Testis (tissue), 3 donors: ENCODE data around the gene SLCO4A1. TPM values are rescaled to one million over a fixed set of nuclear protein-coding genes. Genes with fewer than 3 reads are reported as not detected.
"Not testable (repeated sequence)": the region's sequence is repeated elsewhere in the genome, so short reads cannot be mapped to it uniquely, and the experiment has no call there.

Experiments used
- DNase-seq: peaks from one replicate; pipeline ENCODE4 v3.0.0-alpha.2; 2019
- H3K27ac ChIP-seq, 2 donors: fragments of 200-600 bp; sonication (generic); one replicate each; pipeline ENCODE4 v1.5.1; 2019
- H3K27me3 ChIP-seq: fragments of 200-600 bp; sonication (generic); one replicate; pipeline ENCODE4 v1.5.1; 2019
- H3K36me3 ChIP-seq: fragments of 200-600 bp; sonication (generic); one replicate; pipeline ENCODE4 v1.5.1; 2017; ENCODE audit warnings: low read depth; ENCODE audit errors: missing control alignments
- H3K4me1 ChIP-seq: fragments of 200-600 bp; sonication (generic); one replicate; pipeline ENCODE4 v1.5.1; 2019
- H3K4me3 ChIP-seq, 2 donors: fragments of 200-600 bp; sonication (generic); one replicate each; pipeline ENCODE4 v1.5.1; 2017 to 2019
- H3K9me3 ChIP-seq: fragments of 200-600 bp; sonication (generic); one replicate; pipeline ENCODE4 v1.5.1; 2017
- POLR2A ChIP-seq: fragments of 450-650 bp; IDR thresholded peaks from one replicate; pipeline ENCODE4 v1.6.1; 2017; ENCODE audit warnings: antibody characterized with exemption, mild to moderate bottlenecking, moderate library complexity
- WGBS, 2 donors: methylation state at CpG; one replicate each; pipeline ENCODE4 v1.1.5; 2018; 5-methylcytosine and 5-hydroxymethylcytosine counted together
- intact Hi-C: fragments of 100-400 bp; cut with DNase I; formaldehyde crosslinking; loops from one replicate; pipeline ENCODE4 v1.15.1; 2023; ENCODE audit warnings: low total_unique reads
- polyA plus RNA-seq: library from polyadenylated mRNA; stranded (reverse); fragments of 350-450 nt; fragmentation: Illumina TruSeq; extraction: RNeasy Lipid Tissue Mini Kit (QIAGEN cat#74804); gene quantifications from one replicate; pipeline ENCODE4 v1.2.3, GENCODE V29; 2014; ENCODE audit warnings: low read depth, low replicate concordance; ENCODE audit not compliant: insufficient read depth
- total RNA-seq, 2 donors: library from RNA; depleted of rRNA; stranded (reverse); fragments of >200 nt; gene quantifications; one replicate each; pipeline ENCODE4 v1.2.3, GENCODE V29; 2016
- TF ChIP-seq, protein P1 (sequence below), 3 experiments: fragments of 450-650 bp in 2 of 3; fragments of 200-600 bp in 1 of 3; sonication (generic) in 1 of 3; IDR thresholded peaks; one replicate each; pipeline ENCODE4 v1.5.1; 2016 to 2019; ENCODE audit warnings: antibody characterized with exemption in 3 of 3, mild to moderate bottlenecking in 2 of 3, moderate library complexity in 1 of 3

SLCO4A1 gene
- total and polyA plus RNA-seq, 3 donors from 2014 or later: 4.2 to 14.2 (median 9.8) TPM

DNA sequence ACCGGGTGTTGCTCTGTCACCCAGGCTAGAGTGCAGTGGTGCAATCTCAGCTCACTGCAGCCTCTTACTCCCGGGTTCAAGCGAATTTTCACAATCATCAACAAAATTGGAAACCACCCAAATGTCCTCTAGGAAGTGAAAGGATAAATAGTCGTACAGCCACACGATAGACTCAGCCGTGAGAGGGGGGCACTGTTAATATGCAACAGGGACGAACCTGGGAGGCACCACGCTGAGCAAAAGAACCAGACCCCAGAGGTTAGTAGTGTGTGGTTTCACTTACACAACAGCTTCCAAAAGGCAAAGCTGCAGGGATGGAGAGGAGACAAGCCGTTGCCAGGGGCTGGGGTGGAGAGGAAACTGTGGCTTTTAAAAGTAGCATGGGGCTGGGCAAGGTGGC lies 36.2 kb downstream of the SLCO4A1 start:
- Histone ChIP-seq H3K4me3 (no peak overlapping the region), H3K27me3 (no peaks in the 10 kb centered on the region), H3K36me3 (no peaks in the 10 kb centered on the region), H3K4me1 (no peaks in the 10 kb centered on the region), H3K27ac (no peak overlapping the region), H3K9me3 (no peaks in the 10 kb centered on the region)
- TF ChIP-seq, protein P1, sequence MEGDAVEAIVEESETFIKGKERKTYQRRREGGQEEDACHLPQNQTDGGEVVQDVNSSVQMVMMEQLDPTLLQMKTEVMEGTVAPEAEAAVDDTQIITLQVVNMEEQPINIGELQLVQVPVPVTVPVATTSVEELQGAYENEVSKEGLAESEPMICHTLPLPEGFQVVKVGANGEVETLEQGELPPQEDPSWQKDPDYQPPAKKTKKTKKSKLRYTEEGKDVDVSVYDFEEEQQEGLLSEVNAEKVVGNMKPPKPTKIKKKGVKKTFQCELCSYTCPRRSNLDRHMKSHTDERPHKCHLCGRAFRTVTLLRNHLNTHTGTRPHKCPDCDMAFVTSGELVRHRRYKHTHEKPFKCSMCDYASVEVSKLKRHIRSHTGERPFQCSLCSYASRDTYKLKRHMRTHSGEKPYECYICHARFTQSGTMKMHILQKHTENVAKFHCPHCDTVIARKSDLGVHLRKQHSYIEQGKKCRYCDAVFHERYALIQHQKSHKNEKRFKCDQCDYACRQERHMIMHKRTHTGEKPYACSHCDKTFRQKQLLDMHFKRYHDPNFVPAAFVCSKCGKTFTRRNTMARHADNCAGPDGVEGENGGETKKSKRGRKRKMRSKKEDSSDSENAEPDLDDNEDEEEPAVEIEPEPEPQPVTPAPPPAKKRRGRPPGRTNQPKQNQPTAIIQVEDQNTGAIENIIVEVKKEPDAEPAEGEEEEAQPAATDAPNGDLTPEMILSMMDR (IDR thresholded peaks at IDR 0.05): no peak
- no peak for TF ChIP-seq POLR2A
- no peak for DNase-seq
- WGBS, 2 donors: 69 to 72% methylated on average over 9 of the region's 9 CpGs
- intact Hi-C loops: no loop called here

DNA sequence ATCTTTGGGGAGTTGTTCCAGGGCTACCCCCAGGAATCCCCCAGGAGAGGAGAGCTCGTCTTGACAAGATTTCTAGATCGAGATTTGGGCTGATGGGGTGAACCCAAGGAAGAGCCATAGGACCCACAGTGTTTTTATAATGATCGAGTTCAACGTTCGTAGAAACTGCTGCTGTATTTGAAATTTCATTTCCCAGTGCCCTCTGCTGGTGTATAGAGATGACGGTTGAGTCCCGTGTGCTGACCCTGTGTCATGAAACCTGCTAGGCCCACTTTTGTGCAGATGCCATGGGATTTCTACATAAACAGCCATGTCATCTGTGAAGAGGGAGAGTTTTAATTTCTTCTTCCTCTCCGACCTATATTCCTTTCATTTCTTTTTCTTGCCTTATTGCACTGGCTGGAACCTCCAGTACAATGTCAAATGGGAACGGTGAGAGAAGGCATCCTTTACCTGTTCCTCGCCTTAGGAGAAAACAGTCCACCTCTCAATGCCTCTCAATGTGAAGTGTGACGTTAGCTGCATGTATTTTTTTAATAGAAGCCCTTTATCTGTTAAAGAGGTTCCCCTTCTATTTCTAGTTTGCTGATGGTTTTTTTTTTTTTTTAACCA lies 37.8 kb downstream of the SLCO4A1 start:
- no peak for DNase-seq
- 94 to 96% methylated on average over 11 of the region's 11 CpGs for WGBS, 2 donors
- no peaks in the 10 kb centered on the region for H3K36me3 ChIP-seq
- H3K9me3 ChIP-seq: no peaks in the 10 kb centered on the region
- H3K27me3 ChIP-seq: no peaks in the 10 kb centered on the region
- intact Hi-C loops: no loop called here
- H3K4me3 ChIP-seq: no peak overlapping the region
- H3K27ac ChIP-seq: no peak overlapping the region
- H3K4me1 ChIP-seq: no peaks in the 10 kb centered on the region
- no peak for TF ChIP-seq POLR2A
- TF ChIP-seq, protein P1 (IDR thresholded peaks at IDR 0.05): no peak

DNA sequence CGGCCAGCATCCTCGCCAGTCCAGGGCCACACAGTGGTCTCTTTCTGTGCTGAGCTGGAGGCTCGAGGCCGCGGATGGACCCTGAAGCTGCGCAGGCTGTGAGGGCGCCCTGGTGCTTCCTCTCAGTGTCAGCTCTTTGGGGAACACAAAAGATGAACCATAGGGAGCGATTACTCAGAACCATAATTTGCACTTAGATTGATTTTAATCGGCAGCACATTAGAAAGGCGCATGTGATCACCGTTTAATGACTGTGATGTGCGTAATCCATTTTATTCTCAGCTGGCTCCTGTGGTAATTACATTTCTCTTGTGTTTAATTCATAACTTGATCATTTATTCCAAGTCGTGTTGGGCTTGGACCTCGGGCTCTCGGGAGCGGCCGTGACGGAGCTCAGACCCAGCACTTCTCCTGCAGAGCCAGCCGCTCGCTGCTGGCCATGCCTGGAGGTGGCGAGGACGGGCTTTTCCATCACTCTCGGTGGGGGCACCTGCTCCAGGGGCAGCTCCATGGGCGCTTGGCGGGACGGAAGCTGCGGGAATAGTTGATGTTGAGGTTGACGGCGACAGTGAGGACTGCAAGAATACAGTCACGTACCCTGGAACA lies 40.7 kb downstream of the SLCO4A1 start:
- Histone ChIP-seq H3K4me1 (no peaks in the 10 kb centered on the region), H3K27me3 (no peaks in the 10 kb centered on the region), H3K36me3 (no peaks in the 10 kb centered on the region), H3K9me3 (no peaks in the 10 kb centered on the region), H3K4me3 (no peak overlapping the region), H3K27ac (no peak overlapping the region)
- intact Hi-C loops: no loop called here
- WGBS, 2 donors: 90 to 91% methylated on average over 23 to 30 of the region's 30 CpGs
- TF ChIP-seq, protein P1 (IDR thresholded peaks at IDR 0.05): no peak
- no peak for TF ChIP-seq POLR2A
- no peak for DNase-seq

DNA sequence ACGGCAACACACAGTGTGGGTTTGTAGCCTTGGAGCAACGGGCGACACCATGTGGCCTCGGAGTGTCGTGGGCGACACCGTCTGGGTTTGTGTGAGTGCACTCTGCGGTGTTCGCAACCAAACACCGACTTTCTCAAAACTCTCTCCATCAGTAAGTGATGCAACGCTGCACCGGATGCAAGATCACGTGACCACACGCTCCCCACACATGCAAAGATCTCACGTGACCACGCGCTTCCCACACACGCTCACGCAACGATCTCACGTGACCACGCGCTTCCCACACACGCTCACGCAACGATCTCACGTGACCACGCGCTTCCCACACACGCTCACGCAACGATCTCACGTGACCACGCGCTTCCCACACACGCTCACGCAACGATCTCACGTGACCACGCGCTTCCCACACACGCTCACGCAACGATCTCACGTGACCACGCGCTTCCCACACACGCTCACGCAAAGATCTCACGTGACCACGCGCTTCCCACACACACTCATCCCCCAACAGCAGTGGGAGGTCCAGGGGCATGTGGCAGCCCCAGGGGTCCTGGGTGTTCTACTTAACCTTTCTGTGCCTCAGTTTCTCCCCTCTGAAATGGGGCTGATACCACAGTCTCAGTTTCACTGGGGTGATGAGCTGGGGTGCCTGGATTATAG lies 41.5 kb downstream of the SLCO4A1 start:
- H3K4me1 ChIP-seq, H3K4me3 ChIP-seq, intact Hi-C loops, H3K27ac ChIP-seq, H3K27me3 ChIP-seq, DNase-seq, H3K9me3 ChIP-seq, H3K36me3 ChIP-seq: not testable (repeated sequence)
- WGBS, 2 donors: 91 to 97% methylated on average over 36 to 42 of the region's 52 CpGs

DNA sequence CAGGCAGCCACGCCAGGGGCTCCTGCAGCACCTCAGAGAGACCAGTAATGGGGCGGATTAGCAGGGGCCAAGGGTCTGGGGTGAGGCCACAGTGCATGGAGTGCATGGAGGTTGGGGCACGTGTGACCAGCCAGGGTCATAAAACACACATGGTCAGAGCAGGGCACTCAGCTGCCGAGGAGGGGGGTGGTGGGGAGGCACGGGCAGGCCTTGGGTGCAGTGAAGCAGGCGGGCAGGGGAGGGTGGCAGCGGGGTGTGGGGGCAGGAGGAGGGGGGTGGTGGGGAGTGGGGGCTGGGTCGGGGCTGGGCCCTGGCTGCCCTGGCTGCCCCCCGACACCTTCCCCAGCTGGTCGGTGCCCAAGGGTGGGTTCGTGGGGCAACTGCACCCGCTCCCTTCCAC lies 42.7 kb downstream of the SLCO4A1 start:
- Histone ChIP-seq H3K36me3 (no peaks in the 10 kb centered on the region), H3K4me1 (no peaks in the 10 kb centered on the region), H3K27ac (no peak overlapping the region), H3K27me3 (no peaks in the 10 kb centered on the region), H3K4me3 (no peak overlapping the region), H3K9me3 (no peaks in the 10 kb centered on the region)
- DNase-seq: no peak
- 63 to 70% methylated on average over 4 to 10 of the region's 12 CpGs for WGBS, 2 donors
- intact Hi-C loops: no loop called here
- TF ChIP-seq, protein P1 (IDR thresholded peaks at IDR 0.05): no peak
- TF ChIP-seq POLR2A: no peak
